ENCODE data around the gene FGG. TPM values are rescaled to one million over a fixed set of nuclear protein-coding genes. Genes with fewer than 3 reads are reported as not detected.

FGG gene
- total RNA-seq, 1 experiment from 2014 or later: not detected

- in situ Hi-C loops (cut with HindIII; ENCODE audit: low pct_unique_long_range_greater_than_20kb, low sequenced_read_pairs): no loop called here
- no peak for DNase-seq (ENCODE audit: low read depth)
Observed at GRCh38 chr4:154591890-154592289, 20.6 kb downstream of the FGG start.

GRCh38 chr4:154590329-154591006 is 22.0 kb downstream of the FGG start, which contains the start of gene FGA:
TSS of gene FGA (minus strand) at chr4:154590742. CDS start at chr4:154590687, 55 bp downstream.
- in situ Hi-C loops (cut with HindIII; ENCODE audit: low pct_unique_long_range_greater_than_20kb, low sequenced_read_pairs): no loop called here

GRCh38 chr4:154589296-154590197 is 22.9 kb downstream of the FGG start:
- no peak for DNase-seq (ENCODE audit: low read depth)
- in situ Hi-C loops (cut with HindIII; ENCODE audit: low pct_unique_long_range_greater_than_20kb, low sequenced_read_pairs): no loop called here

More at GRCh38 chr4:154590329-154591006, 22.0 kb downstream of the FGG start, which contains the start of gene FGA:
- DNase-seq (ENCODE audit: low read depth): no peak

GRCh38 chr4:154588198-154588597 is 24.3 kb downstream of the FGG start:
- no peak for DNase-seq (ENCODE audit: low read depth)
- in situ Hi-C loops (cut with HindIII; ENCODE audit: low pct_unique_long_range_greater_than_20kb, low sequenced_read_pairs): no loop called here

- DNase-seq (ENCODE audit: low read depth): no peak
- in situ Hi-C loops (cut with HindIII; ENCODE audit: low pct_unique_long_range_greater_than_20kb, low sequenced_read_pairs): no loop called here
Observed at GRCh38 chr4:154586296-154587033, 26.0 kb downstream of the FGG start.

DNA sequence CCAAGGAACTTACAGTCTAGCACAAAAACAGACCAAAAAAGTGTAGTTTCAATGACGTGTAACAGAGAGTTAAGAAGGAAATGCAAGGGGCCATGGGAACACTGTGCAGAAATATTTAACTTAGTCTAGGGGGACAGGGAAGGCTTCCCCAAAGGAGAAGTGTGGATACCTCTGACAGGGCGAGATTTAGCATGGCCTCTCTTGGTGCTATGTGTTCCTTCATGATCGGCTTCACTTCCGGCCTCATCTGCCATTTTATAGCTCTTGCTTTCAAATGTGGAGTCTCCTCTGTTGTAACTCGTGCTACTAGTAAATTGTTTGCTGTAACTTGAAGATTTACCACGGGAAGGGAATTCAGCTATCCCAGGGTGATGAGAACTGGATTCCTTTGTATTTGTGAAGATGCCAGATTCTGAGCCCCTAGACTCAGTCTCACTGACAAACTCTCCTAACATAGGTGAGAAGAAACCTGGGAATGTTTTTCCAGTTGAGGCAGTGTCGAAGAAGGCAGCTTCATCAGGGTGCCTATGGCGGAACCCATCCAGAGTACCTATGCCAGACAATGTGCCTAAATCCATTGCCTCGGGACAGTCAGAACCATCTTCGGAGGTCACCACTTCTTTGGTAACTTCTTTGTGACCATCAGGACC is 27.0 kb downstream of the FGG start:
- no peak for DNase-seq (ENCODE audit: low read depth)
- in situ Hi-C loops (cut with HindIII; ENCODE audit: low pct_unique_long_range_greater_than_20kb, low sequenced_read_pairs): no loop called here

GRCh38 chr4:154584259-154584658 is 28.2 kb downstream of the FGG start:
- no peak for DNase-seq (ENCODE audit: low read depth)
- in situ Hi-C loops (cut with HindIII; ENCODE audit: low pct_unique_long_range_greater_than_20kb, low sequenced_read_pairs): no loop called here

GRCh38 chr4:154583677-154584076 is 28.8 kb downstream of the FGG start:
- in situ Hi-C loops (cut with HindIII; ENCODE audit: low pct_unique_long_range_greater_than_20kb, low sequenced_read_pairs): no loop called here
- DNase-seq (ENCODE audit: low read depth): no peak

GRCh38 chr4:154583230-154583629 is 29.2 kb downstream of the FGG start:
- in situ Hi-C loops (cut with HindIII; ENCODE audit: low pct_unique_long_range_greater_than_20kb, low sequenced_read_pairs): no loop called here
- DNase-seq (ENCODE audit: low read depth): no peak

DNA sequence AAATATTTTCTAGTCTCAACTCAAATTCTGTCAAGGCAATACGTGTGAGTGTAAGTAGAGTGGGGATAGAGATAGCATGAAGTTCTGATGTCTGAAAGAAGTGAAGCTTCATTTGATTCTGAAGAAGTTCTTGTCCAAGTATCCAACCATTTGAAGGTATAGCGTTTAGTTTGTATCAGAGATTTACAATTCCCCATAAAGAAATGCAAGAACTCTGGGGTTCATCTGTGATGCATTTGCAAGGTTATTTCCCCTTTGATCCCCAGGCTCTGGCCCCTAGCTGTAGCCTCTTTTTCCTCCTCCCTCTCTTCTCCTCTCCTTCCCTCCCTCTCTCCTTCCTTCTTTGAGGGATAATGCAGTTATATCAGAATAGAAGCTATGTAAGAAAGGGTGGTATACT is 29.7 kb downstream of the FGG start:
- in situ Hi-C loops (cut with HindIII; ENCODE audit: low pct_unique_long_range_greater_than_20kb, low sequenced_read_pairs): no loop called here
- DNase-seq (ENCODE audit: low read depth): no peak

GRCh38 chr4:154579927-154580326 is 32.5 kb downstream of the FGG start:
- in situ Hi-C loops (cut with HindIII; ENCODE audit: low pct_unique_long_range_greater_than_20kb, low sequenced_read_pairs): no loop called here
- no peak for DNase-seq (ENCODE audit: low read depth)

DNA sequence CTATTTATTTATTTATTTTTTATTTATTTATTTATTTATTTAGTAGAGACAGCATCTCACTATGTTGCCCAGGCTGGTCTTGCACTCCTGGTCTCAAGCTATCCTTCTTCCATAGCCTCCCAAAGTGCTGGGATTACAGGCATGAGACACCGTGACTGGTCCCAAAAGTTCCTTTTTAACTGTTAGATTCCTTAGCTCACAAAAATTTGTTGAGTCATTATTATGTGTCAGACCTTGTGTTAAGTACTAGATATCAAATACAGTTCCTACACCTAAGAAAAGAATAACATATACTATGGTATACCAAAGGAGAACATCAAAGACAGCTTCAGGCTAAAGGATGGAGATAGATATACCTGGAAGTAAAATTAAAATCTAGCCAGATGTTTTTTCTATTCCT is 33.5 kb downstream of the FGG start:
- in situ Hi-C loops (cut with HindIII; ENCODE audit: low pct_unique_long_range_greater_than_20kb, low sequenced_read_pairs): no loop called here
- no peak for DNase-seq (ENCODE audit: low read depth)

GRCh38 chr4:154577324-154577723 is 35.1 kb downstream of the FGG start:
- in situ Hi-C loops (cut with HindIII; ENCODE audit: low pct_unique_long_range_greater_than_20kb, low sequenced_read_pairs): no loop called here
- DNase-seq (ENCODE audit: low read depth): no peak

DNA sequence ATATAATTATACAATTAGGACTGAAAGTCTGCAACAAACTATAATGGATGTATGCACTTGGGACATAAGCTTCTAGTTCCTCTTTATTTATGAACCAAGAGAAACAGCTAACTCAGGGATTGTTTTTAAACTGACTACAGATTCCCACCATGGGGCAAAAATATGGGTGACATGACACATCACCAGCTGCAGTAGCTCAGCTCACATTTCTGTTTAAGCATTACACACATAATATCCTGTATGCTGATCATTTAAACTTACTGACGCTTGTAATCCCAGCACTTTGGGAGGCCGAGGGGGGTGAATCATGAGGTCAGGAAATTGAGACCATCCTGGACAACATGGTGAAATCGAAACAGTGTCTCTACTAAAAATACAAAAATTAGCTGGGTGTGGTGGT is 38.1 kb downstream of the FGG start:
- no peak for DNase-seq (ENCODE audit: low read depth)
- in situ Hi-C loops (cut with HindIII; ENCODE audit: low pct_unique_long_range_greater_than_20kb, low sequenced_read_pairs): no loop called here

DNA sequence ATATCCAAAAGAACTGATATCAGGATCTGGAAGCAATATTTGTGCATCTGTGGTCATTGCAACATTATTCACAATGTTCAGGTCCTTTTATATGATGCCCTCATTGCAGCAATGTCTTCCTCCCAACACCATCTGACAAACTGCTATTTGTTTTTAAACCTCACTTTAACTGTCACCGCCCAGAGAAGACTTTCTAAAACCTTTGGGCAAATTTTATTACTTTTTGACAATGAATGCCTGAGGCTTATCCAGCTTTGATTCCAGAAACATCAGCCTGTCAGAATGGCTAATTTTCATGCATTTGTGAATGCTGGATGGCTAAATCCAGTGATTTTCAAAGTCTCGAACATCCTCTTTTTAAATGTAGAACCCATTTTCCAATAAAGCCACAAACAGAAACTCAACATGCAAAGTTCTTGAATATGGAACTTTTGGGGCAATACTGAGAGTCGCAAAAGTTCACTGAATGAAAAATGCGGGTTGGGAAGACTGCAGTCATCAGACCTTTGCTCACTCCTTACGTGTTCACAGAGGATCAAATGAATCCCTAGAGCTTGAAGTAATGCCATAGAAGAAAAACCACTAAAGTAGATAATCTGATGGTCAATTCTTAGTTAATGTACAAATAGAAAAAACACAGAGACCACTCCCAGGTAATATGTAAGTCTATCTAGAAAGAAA is 39.1 kb downstream of the FGG start:
- no peak for DNase-seq (ENCODE audit: low read depth)
- in situ Hi-C loops (cut with HindIII; ENCODE audit: low pct_unique_long_range_greater_than_20kb, low sequenced_read_pairs): no loop called here

DNA sequence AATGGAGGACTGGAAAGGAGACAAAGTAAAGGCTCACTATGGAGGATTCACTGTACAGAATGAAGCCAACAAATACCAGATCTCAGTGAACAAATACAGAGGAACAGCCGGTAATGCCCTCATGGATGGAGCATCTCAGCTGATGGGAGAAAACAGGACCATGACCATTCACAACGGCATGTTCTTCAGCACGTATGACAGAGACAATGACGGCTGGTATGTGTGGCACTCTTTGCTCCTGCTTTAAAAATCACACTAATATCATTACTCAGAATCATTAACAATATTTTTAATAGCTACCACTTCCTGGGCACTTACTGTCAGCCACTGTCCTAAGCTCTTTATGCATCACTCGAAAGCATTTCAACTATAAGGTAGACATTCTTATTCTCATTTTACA is 42.9 kb downstream of the FGG start:
- in situ Hi-C loops (cut with HindIII; ENCODE audit: low pct_unique_long_range_greater_than_20kb, low sequenced_read_pairs): no loop called here

GRCh38 chr4:154569028-154569427 is 43.4 kb downstream of the FGG start:
- in situ Hi-C loops (cut with HindIII; ENCODE audit: low pct_unique_long_range_greater_than_20kb, low sequenced_read_pairs): no loop called here
- DNase-seq (ENCODE audit: low read depth): no peak

More for the DNA sequence above, 42.9 kb downstream of the FGG start:
- no peak for DNase-seq (ENCODE audit: low read depth)

Measured in Caki2 (cell line).